GM12892 (cell line): ENCODE data around the gene CDC14C.

Experiments
- DNase-seq: peaks from one replicate; pipeline ENCODE4 v3.0.0; 2011; ENCODE audit not compliant: insufficient read length
- FAIRE-seq: peaks from 2 replicates; lab custom pipeline; 2011; peaks lifted over from hg19 to GRCh38; lab: Jason Lieb, UNC
- POLR2A ChIP-seq: IDR thresholded peaks from 2 replicates; pipeline ENCODE4 v1.6.1; 2011; ENCODE audit warnings: low read depth, low read length, control low read depth
- POLR2AphosphoS5 ChIP-seq: IDR thresholded peaks from 2 replicates; pipeline ENCODE4 v1.6.1; 2011; ENCODE audit warnings: low read depth, low read length, control low read depth
- TAF1 ChIP-seq: IDR thresholded peaks from 2 replicates; pipeline ENCODE4 v1.6.1; 2011; ENCODE audit warnings: low read depth, mild to moderate bottlenecking, control low read depth, low read length, borderline replicate concordance

Gene CDC14C

GRCh38 chr7:48976850-48977249 lies 52.5 kb downstream of the CDC14C start:
- DNase-seq (no peak), FAIRE-seq (no peak)
- no peak for TF ChIP-seq POLR2AphosphoS5
- TF ChIP-seq POLR2A, result no peak
- no peak for TF ChIP-seq TAF1
